ENCODE results near the gene ZNF385B. TPM values are rescaled to one million over a fixed set of nuclear protein-coding genes. Genes with fewer than 3 reads are reported as not detected.

Gene ZNF385B
- total RNA-seq, 4 donors from 2014 or later, result 2.2 to 5.0 (median 4.0) TPM

GRCh38 chr2:179446476-179447141 is 414.8 kb downstream of the ZNF385B start:
- no peak overlapping the region for H3K4me3 ChIP-seq
- no peaks in the 10 kb centered on the region for H3K27me3 ChIP-seq
- no peaks in the 10 kb centered on the region for H3K9me3 ChIP-seq
- H3K4me1 ChIP-seq, result peaks cover 0 to 19% (median 10%) of the 10 kb centered on the region in 4 donors
- intact Hi-C loops (cut with DNase I), result no loop called here
- no peak overlapping the region for H3K27ac ChIP-seq (replicated peaks in 1 of 4)
- WGBS, result 67% methylated on average over 1 of the region's 1 CpG
- no peak for TF ChIP-seq POLR2A (IDR thresholded peaks at IDR 0.05; ENCODE audit: low read depth)
- no peak for TF ChIP-seq EP300 (IDR thresholded peaks at IDR 0.05)
- TF ChIP-seq, protein P1, sequence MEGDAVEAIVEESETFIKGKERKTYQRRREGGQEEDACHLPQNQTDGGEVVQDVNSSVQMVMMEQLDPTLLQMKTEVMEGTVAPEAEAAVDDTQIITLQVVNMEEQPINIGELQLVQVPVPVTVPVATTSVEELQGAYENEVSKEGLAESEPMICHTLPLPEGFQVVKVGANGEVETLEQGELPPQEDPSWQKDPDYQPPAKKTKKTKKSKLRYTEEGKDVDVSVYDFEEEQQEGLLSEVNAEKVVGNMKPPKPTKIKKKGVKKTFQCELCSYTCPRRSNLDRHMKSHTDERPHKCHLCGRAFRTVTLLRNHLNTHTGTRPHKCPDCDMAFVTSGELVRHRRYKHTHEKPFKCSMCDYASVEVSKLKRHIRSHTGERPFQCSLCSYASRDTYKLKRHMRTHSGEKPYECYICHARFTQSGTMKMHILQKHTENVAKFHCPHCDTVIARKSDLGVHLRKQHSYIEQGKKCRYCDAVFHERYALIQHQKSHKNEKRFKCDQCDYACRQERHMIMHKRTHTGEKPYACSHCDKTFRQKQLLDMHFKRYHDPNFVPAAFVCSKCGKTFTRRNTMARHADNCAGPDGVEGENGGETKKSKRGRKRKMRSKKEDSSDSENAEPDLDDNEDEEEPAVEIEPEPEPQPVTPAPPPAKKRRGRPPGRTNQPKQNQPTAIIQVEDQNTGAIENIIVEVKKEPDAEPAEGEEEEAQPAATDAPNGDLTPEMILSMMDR (IDR thresholded peaks at IDR 0.05), result no peak
- TF ChIP-seq POLR2AphosphoS5 (IDR thresholded peaks at IDR 0.05), result no peak
- no peak for DNase-seq (ENCODE audit: extremely low spot score)
- H3K36me3 ChIP-seq, result no peaks in the 10 kb centered on the region

DNA sequence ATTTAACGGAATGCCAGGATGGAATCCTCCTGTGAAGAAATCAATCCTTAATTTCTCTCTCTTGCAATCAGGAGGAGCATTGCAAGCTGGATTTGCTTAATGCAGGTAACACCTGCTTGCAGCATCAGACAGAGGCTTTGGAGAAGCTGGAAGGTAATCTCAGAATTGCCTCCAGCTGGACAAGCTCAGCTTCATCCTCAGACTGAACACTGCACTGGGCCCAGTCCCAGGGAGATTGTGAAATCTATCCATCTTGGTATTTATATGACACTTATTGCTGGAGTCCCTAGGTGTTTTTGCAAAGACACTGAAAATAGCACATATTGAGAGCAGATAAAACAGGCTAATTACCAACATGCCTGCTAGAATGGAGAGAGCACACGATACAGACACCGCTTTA is 417.4 kb downstream of the ZNF385B start:
- H3K4me3 ChIP-seq, result no peak overlapping the region
- H3K4me1 ChIP-seq, result peaks cover 0 to 19% (median 10%) of the 10 kb centered on the region in 4 donors
- no peak overlapping the region for H3K27ac ChIP-seq (replicated peaks in 1 of 4)
- WGBS, result 74% methylated on average over 3 of the region's 3 CpGs
- TF ChIP-seq POLR2AphosphoS5 (IDR thresholded peaks at IDR 0.05) (peak; percentile 13 to 33), POLR2A (IDR thresholded peaks at IDR 0.05; ENCODE audit: low read depth) (no peak)
- H3K9me3 ChIP-seq, result no peaks in the 10 kb centered on the region
- no peaks in the 10 kb centered on the region for H3K27me3 ChIP-seq
- DNase-seq (ENCODE audit: extremely low spot score), result no peak
- intact Hi-C loops (cut with DNase I), result no loop called here
- no peaks in the 10 kb centered on the region for H3K36me3 ChIP-seq

DNA sequence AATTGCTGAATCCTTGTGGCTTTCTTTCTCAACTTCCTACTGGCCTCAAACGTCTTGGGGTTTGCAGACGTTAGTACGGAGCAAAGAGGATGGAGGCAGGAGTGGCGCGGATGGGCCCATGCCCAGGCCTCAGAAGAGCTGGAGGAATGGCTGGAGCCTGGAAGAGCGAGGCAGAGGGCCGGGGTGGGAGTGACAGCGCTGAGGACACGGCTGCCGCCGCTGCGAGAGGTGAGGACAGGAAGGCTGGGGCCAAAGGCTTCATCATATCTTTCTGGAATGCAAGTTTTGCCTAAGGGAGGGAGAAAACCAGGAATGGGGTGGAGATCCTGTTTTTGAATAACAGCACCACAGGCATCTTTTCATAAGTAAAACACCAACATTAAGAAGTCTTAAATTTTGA is 418.2 kb downstream of the ZNF385B start:
- H3K27me3 ChIP-seq, result no peaks in the 10 kb centered on the region
- H3K4me3 ChIP-seq, result no peak overlapping the region
- WGBS, result 68% methylated on average over 12 of the region's 12 CpGs
- no peak for TF ChIP-seq EP300 (IDR thresholded peaks at IDR 0.05)
- TF ChIP-seq, protein P1 (IDR thresholded peaks at IDR 0.05), result no peak
- TF ChIP-seq POLR2AphosphoS5 (IDR thresholded peaks at IDR 0.05), result no peak
- TF ChIP-seq POLR2A (IDR thresholded peaks at IDR 0.05; ENCODE audit: low read depth), result no peak
- peaks cover 0 to 19% (median 10%) of the 10 kb centered on the region in 4 donors for H3K4me1 ChIP-seq
- no peak overlapping the region for H3K27ac ChIP-seq (replicated peaks in 1 of 4)
- intact Hi-C loops (cut with DNase I), result no loop called here
- no peaks in the 10 kb centered on the region for H3K36me3 ChIP-seq
- no peaks in the 10 kb centered on the region for H3K9me3 ChIP-seq
- DNase-seq (ENCODE audit: extremely low spot score), result no peak

DNA sequence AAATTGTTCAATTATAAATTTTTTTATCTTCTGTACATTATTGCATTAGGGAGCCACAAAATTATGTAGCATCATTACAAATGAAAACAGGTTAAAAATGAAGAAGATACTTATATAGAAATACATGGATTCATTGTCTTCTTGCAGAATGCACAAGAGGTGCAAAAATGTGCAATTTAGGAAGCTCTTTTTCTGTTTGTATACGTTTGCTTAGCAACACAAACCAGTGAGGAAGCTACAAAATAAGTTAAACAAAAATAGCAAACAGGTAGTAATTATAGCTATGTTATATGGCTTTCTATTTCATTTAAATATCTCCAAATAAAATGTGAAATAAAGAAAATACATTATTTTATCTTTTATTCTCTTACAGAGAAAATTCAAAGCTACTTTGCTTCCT is 419.2 kb downstream of the ZNF385B start:
- intact Hi-C loops (cut with DNase I), result no loop called here

DNA sequence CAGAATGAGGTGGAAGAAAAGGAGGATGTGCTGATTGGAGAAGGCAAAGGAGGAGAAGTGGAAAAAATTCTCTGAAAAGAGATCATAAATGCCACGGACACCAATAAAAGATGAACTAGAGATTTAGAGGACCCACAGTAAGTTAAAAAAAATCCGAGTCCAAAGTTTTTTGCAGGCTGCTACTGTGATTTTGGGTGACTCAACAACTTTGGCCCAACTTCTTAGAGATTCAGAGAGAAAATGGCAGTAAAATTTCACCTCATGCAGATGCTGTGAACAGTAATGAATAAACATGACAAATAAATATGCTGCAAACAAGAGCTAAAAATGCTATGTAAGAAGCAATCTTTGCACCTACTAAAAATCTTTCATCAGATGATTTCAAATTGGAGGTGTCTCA is 419.9 kb downstream of the ZNF385B start:
- H3K4me3 ChIP-seq, result no peak overlapping the region
- 81% methylated on average over 2 of the region's 2 CpGs for WGBS
- H3K27ac ChIP-seq (replicated peaks in 1 of 4), result no peak overlapping the region
- no peaks in the 10 kb centered on the region for H3K27me3 ChIP-seq
- intact Hi-C loops (cut with DNase I), result no loop called here
- no peaks in the 10 kb centered on the region for H3K36me3 ChIP-seq
- H3K9me3 ChIP-seq, result no peaks in the 10 kb centered on the region
- H3K4me1 ChIP-seq, result peaks cover 0 to 19% (median 10%) of the 10 kb centered on the region in 4 donors
- no peak for DNase-seq (ENCODE audit: extremely low spot score)
- no peak for TF ChIP-seq POLR2AphosphoS5 (IDR thresholded peaks at IDR 0.05)
- no peak for TF ChIP-seq EP300 (IDR thresholded peaks at IDR 0.05)
- TF ChIP-seq, protein P1 (IDR thresholded peaks at IDR 0.05), result no peak
- no peak for TF ChIP-seq POLR2A (IDR thresholded peaks at IDR 0.05; ENCODE audit: low read depth)

More for the DNA sequence above, 419.2 kb downstream of the ZNF385B start:
- peaks cover 0 to 19% (median 10%) of the 10 kb centered on the region in 4 donors for H3K4me1 ChIP-seq
- no peak overlapping the region for H3K4me3 ChIP-seq
- WGBS, result 61% methylated on average over 1 of the region's 1 CpG
- no peaks in the 10 kb centered on the region for H3K36me3 ChIP-seq
- no peak for TF ChIP-seq EP300 (IDR thresholded peaks at IDR 0.05)
- no peak for TF ChIP-seq POLR2A (IDR thresholded peaks at IDR 0.05; ENCODE audit: low read depth)
- TF ChIP-seq, protein P1 (IDR thresholded peaks at IDR 0.05), result no peak
- no peak for TF ChIP-seq POLR2AphosphoS5 (IDR thresholded peaks at IDR 0.05)
- DNase-seq (ENCODE audit: extremely low spot score), result no peak
- H3K9me3 ChIP-seq, result no peaks in the 10 kb centered on the region
- H3K27ac ChIP-seq (replicated peaks in 1 of 4), result no peak overlapping the region
- no peaks in the 10 kb centered on the region for H3K27me3 ChIP-seq

Measured in esophagus muscularis mucosa (tissue), 4 donors.